Panc1 (cell line): ENCODE measurements around the gene CYB5A. TPM values are rescaled to one million over a fixed set of nuclear protein-coding genes. Genes with fewer than 3 reads are reported as not detected.

Experiments
- ATAC-seq: fragments of 200-7000 bp; cut with Tn5 transposase; 2 replicates; pipeline ENCODE4 v1.9.1; 2020; ENCODE audit warnings: mild to moderate bottlenecking, moderate library complexity
- BruUV-seq: library from RNA; stranded (reverse); fragments of 400-500 nt; replicated peaks from 2 replicates; lab custom pipeline; 2021; lab: Mats Ljungman, UMichigan
- CTCF ChIA-PET: fragments of 300-600 bp; sonication (Branson Sonifier 250); formaldehyde crosslinking; loops from one replicate; lab custom pipeline; 2022; ENCODE audit warnings: antibody characterized with exemption; lab: Charles Lee
- POLR2A ChIA-PET: fragments of 300-600 bp; sonication (Branson Sonifier 250); formaldehyde crosslinking; loops from one replicate; lab custom pipeline; 2022; ENCODE audit warnings: antibody characterized with exemption; lab: Charles Lee
- DNase-seq: peaks from one replicate; pipeline ENCODE4 v3.0.0-alpha.2; 2010; ENCODE audit warnings: low read depth, low spot score
- H3K27ac ChIP-seq: 2 replicates; pipeline ENCODE4 v1.5.1; 2011; ENCODE audit warnings: mild to moderate bottlenecking, low read length, inconsistent platforms
- H3K27me3 ChIP-seq: fragments of 200-500 bp; sonication (Bioruptor generic); 2 replicates; pipeline ENCODE4 v1.6.0; 2014; ENCODE audit warnings: low read length, inconsistent platforms; ENCODE audit not compliant: control insufficient read depth, insufficient read depth
- H3K36me3 ChIP-seq: fragments of 200-500 bp; sonication (Bioruptor generic); 2 replicates; pipeline ENCODE4 v1.5.1; 2014; ENCODE audit warnings: inconsistent platforms, mild to moderate bottlenecking, low read length, moderate library complexity; ENCODE audit not compliant: control insufficient read depth, insufficient read depth
- H3K4me1 ChIP-seq: 2 replicates; pipeline ENCODE4 v1.5.1; 2011; ENCODE audit warnings: inconsistent platforms, mild to moderate bottlenecking, low read length, moderate library complexity; ENCODE audit not compliant: control insufficient read depth, insufficient read depth
- H3K4me3 ChIP-seq, 2 experiments: 2 replicates each; pipeline ENCODE4 v1.5.1; 2011 to 2012; ENCODE audit warnings: low read depth in 2 of 2, low read length in 2 of 2, mild to moderate bottlenecking in 2 of 2, inconsistent platforms in 1 of 2, moderate library complexity in 1 of 2
- H3K9me3 ChIP-seq: fragments of 200-500 bp; sonication (Bioruptor generic); 2 replicates; pipeline ENCODE4 v1.5.1; 2014; ENCODE audit warnings: low read depth, mild to moderate bottlenecking, inconsistent platforms, low read length, moderate library complexity; ENCODE audit not compliant: control insufficient read depth, insufficient read depth
- CTCF ChIP-seq: fragments of 450-650 bp; IDR thresholded peaks from 2 replicates; pipeline ENCODE4 v1.5.1; 2017; ENCODE audit warnings: mild to moderate bottlenecking
- POLR2AphosphoS5 ChIP-seq: IDR thresholded peaks from 2 replicates; pipeline ENCODE4 v1.6.1; 2012; ENCODE audit warnings: mild to moderate bottlenecking, low read depth, low read length, moderate library complexity
- REST ChIP-seq, 2 experiments: IDR thresholded peaks; 2 replicates each; pipeline ENCODE4 v1.6.1; 2011 to 2012; ENCODE audit warnings: low read depth in 2 of 2, control low read depth in 1 of 2, low read length in 1 of 2, mild to moderate bottlenecking in 1 of 2, moderate library complexity in 1 of 2; ENCODE audit not compliant: insufficient read depth in 1 of 2
- SIN3A ChIP-seq: IDR thresholded peaks from 2 replicates; pipeline ENCODE4 v1.6.1; 2012; ENCODE audit warnings: low read depth, mild to moderate bottlenecking, low read length, moderate library complexity, borderline replicate concordance; ENCODE audit not compliant: insufficient read depth
- TCF7L2 ChIP-seq: IDR thresholded peaks from 2 replicates; pipeline ENCODE4 v1.6.1; 2011; ENCODE audit warnings: mild to moderate bottlenecking, low read depth, low read length, inconsistent platforms
- in situ Hi-C: cut with HindIII; loops from 2 replicates; pipeline ENCODE4 v1.10.0; 2016; ENCODE audit warnings: low sequenced_read_pairs, low pct_unique_long_range_greater_than_20kb
- intact Hi-C: fragments of 100-400 bp; cut with micrococcal nuclease; formaldehyde crosslinking; loops from one replicate; pipeline ENCODE4 v1.10.0; 2022; ENCODE audit not compliant: unreplicated experiment
- total RNA-seq: library from RNA; stranded (reverse); gene quantifications from one replicate; pipeline ENCODE4 v1.2.1, GENCODE V29; 2021; ENCODE audit not compliant: unreplicated experiment

CYB5A gene
- total RNA-seq, 1 experiment from 2014 or later = 51.3 TPM

DNA sequence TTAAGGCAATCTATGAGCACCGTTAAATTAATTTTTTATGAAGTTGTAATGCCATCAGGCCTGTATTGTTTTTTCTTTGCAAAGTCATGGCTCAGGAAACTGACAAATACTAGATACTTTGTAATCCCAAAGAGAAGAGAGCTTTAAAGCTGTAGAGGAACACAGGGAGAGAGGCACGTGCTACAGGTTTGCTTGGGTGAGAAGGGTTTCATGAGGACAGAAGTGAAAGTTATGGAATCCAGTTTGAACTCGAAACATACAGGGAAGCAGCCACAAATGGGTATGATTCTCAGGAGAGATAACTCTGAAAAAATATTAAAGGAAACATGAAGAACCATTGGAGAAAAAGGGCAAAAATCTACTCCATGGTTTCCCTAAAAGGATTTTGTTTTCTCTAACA, 49.8 kb downstream of the CYB5A start:
- Histone ChIP-seq H3K36me3 (no peaks in the 10 kb centered on the region), H3K4me1 (0 out of 2 replicates have a peak, but pooled peaks cover 3% of the 10 kb centered on the region), H3K4me3 (no peak overlapping the region), H3K9me3 (no peaks in the 10 kb centered on the region), H3K27ac (no peak overlapping the region), H3K27me3 (peaks cover 15% of the 10 kb centered on the region)
- DNase-seq (no peak), ATAC-seq (no peak)
- intact Hi-C loops = no loop called here
- in situ Hi-C loops = no loop called here
- TF ChIP-seq SIN3A = no peak
- TF ChIP-seq REST (IDR thresholded peaks at IDR 0.05; ENCODE audit: insufficient read depth in 1 of 2, low read depth in 2 of 2, low read length in 1 of 2) = no peak
- TF ChIP-seq POLR2AphosphoS5 = no peak
- TF ChIP-seq CTCF = no peak
- no peak for TF ChIP-seq TCF7L2
- POLR2A ChIA-PET = no interaction called here
- BruUV-seq = no TSS peak
- CTCF ChIA-PET = no interaction called here

DNA sequence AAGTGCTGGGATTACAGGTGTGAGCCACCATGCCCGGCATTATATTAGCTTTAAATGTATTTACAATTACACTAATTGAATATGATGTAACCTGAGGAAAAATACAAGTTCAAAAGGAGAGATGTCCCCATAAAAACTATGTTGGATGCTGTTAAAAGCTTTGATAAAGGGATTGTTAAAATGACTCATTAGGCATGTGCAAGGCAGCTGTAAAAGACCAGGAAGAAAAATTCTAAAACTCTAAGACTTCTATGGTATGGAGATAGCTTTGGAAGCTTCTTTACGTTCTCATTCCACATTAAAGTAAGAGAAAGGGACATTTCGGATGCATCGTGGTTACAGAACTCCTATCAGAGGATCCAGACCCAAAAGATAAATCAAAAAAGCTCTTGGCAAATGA, 50.3 kb downstream of the CYB5A start:
- no peak for ATAC-seq
- TF ChIP-seq SIN3A = no peak
- no peak for TF ChIP-seq CTCF
- TF ChIP-seq POLR2AphosphoS5 = no peak
- TF ChIP-seq REST (IDR thresholded peaks at IDR 0.05; ENCODE audit: insufficient read depth in 1 of 2, low read depth in 2 of 2, low read length in 1 of 2) = no peak
- TF ChIP-seq TCF7L2 = no peak
- Histone ChIP-seq H3K4me1 (0 out of 2 replicates have a peak, but pooled peaks cover 3% of the 10 kb centered on the region), H3K27me3 (peaks cover 15% of the 10 kb centered on the region), H3K9me3 (no peaks in the 10 kb centered on the region), H3K36me3 (no peaks in the 10 kb centered on the region), H3K4me3 (no peak overlapping the region), H3K27ac (no peak overlapping the region)
- in situ Hi-C loops (no loop called here), intact Hi-C loops (no loop called here)
- no peak for DNase-seq
- POLR2A ChIA-PET = no interaction called here
- CTCF ChIA-PET = no interaction called here
- BruUV-seq = no TSS peak
